Measurements from ENCODE around the gene HEYL. TPM values are rescaled to one million over a fixed set of nuclear protein-coding genes. Genes with fewer than 3 reads are reported as not detected.

HEYL gene
- total and polyA plus RNA-seq, 9 of the 15 experiments (the other 6 are each of a cell fraction or from before 2014, with no cell fraction given), result 0.13 to 0.89 (median 0.25) TPM

DNA sequence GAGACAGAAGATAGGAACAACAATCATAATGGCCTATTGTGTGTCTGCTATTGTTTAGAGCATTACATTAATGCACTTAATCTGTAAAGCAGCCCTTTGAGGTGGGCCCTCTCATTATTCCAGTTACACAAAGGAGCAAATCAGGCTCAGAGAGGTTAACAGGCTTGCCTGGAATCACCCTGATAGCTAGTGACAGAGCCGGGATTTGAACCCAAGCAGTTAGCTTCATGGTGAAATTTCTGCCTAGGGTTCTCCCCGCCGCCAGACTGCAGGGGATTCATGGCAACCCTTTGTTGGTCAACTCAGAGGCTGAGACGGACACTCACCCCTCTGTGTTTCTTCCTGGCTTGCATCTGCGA, 7.1 kb downstream of the HEYL start:
- POLR2A ChIA-PET, result interaction anchor here (1.2 to 2.4 kb wide), 3 partner anchors 8 to 15 kb away, joined by 4 to 12 read pairs (median 4); no protein-coding TSS in a partner anchor
- Histone ChIP-seq H3K4me1 (replicated peaks in 1 of 2; ENCODE audit: control insufficient read depth in 2 of 2, insufficient read depth in 2 of 2, low read length in 2 of 2) (peaks cover 3 to 9% of the 10 kb centered on the region in 2 experiments; a peak in 3 of 5 replicates), H3K4me2 (ENCODE audit: insufficient read depth, low read length) (no peak overlapping the region), H3K79me2 (ENCODE audit: control insufficient read depth, insufficient read depth, low read length) (no peaks in the 10 kb centered on the region), H2AFZ (ENCODE audit: low read depth, low read length) (no peak overlapping the region), H3K36me3 (ENCODE audit: control insufficient read depth, insufficient read depth, low read length) (no peaks in the 10 kb centered on the region), H4K20me1 (replicated peaks; ENCODE audit: control insufficient read depth, insufficient read depth, low read length) (peaks cover 18% of the 10 kb centered on the region; the same call in 1 of the 2 replicates), H3K27ac (ENCODE audit: extremely low read depth, low read depth, low read length) (no peak overlapping the region), H3K9me3 (replicated peaks; ENCODE audit: control insufficient read depth, insufficient read depth, low read depth, low read length) (no peaks in the 10 kb centered on the region), H3K27me3 (ENCODE audit: control insufficient read depth in 2 of 2, insufficient read depth in 2 of 2, low read length in 2 of 2) (peaks cover 55 to 79% of the 10 kb centered on the region in 2 experiments), H3K9ac (ENCODE audit: insufficient read depth in 1 of 2, low read depth in 2 of 2, low read length in 2 of 2) (no peak overlapping the region), H3K4me3 (no peak overlapping the region), H3K9me1 (ENCODE audit: control insufficient read depth, insufficient read depth, low read length) (peaks cover 3% of the 10 kb centered on the region)
- no TSS peak for BruUV-seq (replicated peaks)
- 56% methylated on average over 5 of the region's 5 CpGs for WGBS (ENCODE audit: insufficient coverage, low coverage, missing lambda C conversion rate)
- no peak for DNase-seq (ENCODE audit: extremely low read depth in 1 of 4, low spot score in 3 of 4)
- CTCF ChIA-PET (ENCODE audit: low intra/inter-chr PET ratio), result interaction anchor here (0.7 kb wide), 1 partner anchor 407 kb away, joined by 3 read pairs; no protein-coding TSS in a partner anchor
- FAIRE-seq, result no peak
- intact Hi-C loops (cut with micrococcal nuclease), result no loop called here
- no peak for ATAC-seq
- TF ChIP-seq DDX20 (tag; IDR thresholded peaks at IDR 0.05; ENCODE audit: low read depth), result no peak
- no peak for TF ChIP-seq MCM5 (IDR thresholded peaks at IDR 0.05; ENCODE audit: low read depth)
- no peak for TF ChIP-seq ZFP30 (CRISPR knock-in tag; IDR thresholded peaks at IDR 0.05; ENCODE audit: borderline replicate concordance)
- no peak for TF ChIP-seq ZNF584 (CRISPR knock-in tag; IDR thresholded peaks at IDR 0.05; ENCODE audit: low read depth)
- in situ Hi-C loops (cut with MboI), result no loop called here

Data from K562 (cell line).